HepG2 (cell line): ENCODE measurements around the gene SMC1B. TPM values are rescaled to one million over a fixed set of nuclear protein-coding genes. Genes with fewer than 3 reads are reported as not detected.

Experiments
- ATAC-seq: fragments of 200-7000 bp; cut with Tn5 transposase; 3 replicates; pipeline ENCODE4 v1.9.1; 2020; ENCODE audit warnings: mild to moderate bottlenecking, moderate library complexity
- BruUV-seq: library from RNA; stranded (reverse); fragments of 400-500 nt; replicated peaks from 2 replicates; lab custom pipeline; 2021; lab: Mats Ljungman, UMichigan
- CTCF ChIA-PET: fragments of 300-600 bp; formaldehyde crosslinking; extraction: SDS; loops from one replicate; lab custom pipeline; 2021; ENCODE audit warnings: low total read pairs, inconsistent platforms, low intra/inter-chr PET ratio; lab: Yijun Ruan, JAX
- POLR2A ChIA-PET: fragments of 350-600 bp; sonication (Branson Sonifier 250); formaldehyde crosslinking; loops from one replicate; lab custom pipeline; 2020; ENCODE audit warnings: antibody characterized with exemption, inconsistent platforms; lab: Yijun Ruan, JAX
- DNase-seq: peaks from one replicate; pipeline ENCODE4 v3.0.0-alpha.2; 2015; ENCODE audit warnings: low spot score
- FAIRE-seq: peaks from 3 replicates; lab custom pipeline; 2011; peaks lifted over from hg19 to GRCh38; lab: Jason Lieb, UNC
- H2AFZ ChIP-seq: one replicate; pipeline ENCODE4 v1.6.1; 2011; ENCODE audit warnings: low read length, inconsistent platforms
- H3K27ac ChIP-seq: fragments of 300-600 bp; 3 replicates; pipeline ENCODE4 v1.8.0; 2011; ENCODE audit warnings: mixed run types, mild to moderate bottlenecking, mixed read lengths, low read length, inconsistent platforms; ENCODE audit not compliant: insufficient read depth; ENCODE audit errors: extremely low read length
- H3K27me3 ChIP-seq, 2 experiments: fragments of 200-600 bp in 1 of 2; 2 replicates in 1 of 2; 3 replicates in 1 of 2; pipeline versions ENCODE4 v1.6.0 to v1.8.0; 2011; ENCODE audit warnings: low read length in 2 of 2, mild to moderate bottlenecking in 2 of 2, moderate library complexity in 2 of 2, inconsistent platforms in 1 of 2; ENCODE audit not compliant: insufficient read depth in 2 of 2, control insufficient read depth in 1 of 2
- H3K36me3 ChIP-seq, 2 experiments: fragments of 200-600 bp in 1 of 2; replicated peaks in 1 of 2; 2 replicates in 1 of 2; 3 replicates in 1 of 2; pipeline versions ENCODE4 v1.5.1 to v1.8.0; 2011; ENCODE audit warnings: low read length in 2 of 2, inconsistent platforms in 1 of 2; ENCODE audit not compliant: insufficient read depth in 2 of 2, control insufficient read depth in 1 of 2
- H3K4me1 ChIP-seq: 2 replicates; pipeline ENCODE4 v1.5.1; 2012; ENCODE audit warnings: low read length, inconsistent platforms; ENCODE audit not compliant: insufficient read depth
- H3K4me2 ChIP-seq: 2 replicates; pipeline ENCODE4 v1.6.0; 2011; ENCODE audit warnings: low read depth, low read length, inconsistent platforms
- H3K4me3 ChIP-seq, 3 experiments: fragments of 200-600 bp in 1 of 3; sonication (generic), shearing (Covaris generic) in 1 of 3; replicated peaks in 1 of 3; 2 replicates each; pipeline ENCODE4 v1.5.1; 2011 to 2016; ENCODE audit warnings: low read length in 3 of 3, inconsistent platforms in 2 of 3, low read depth in 2 of 3, mild to moderate bottlenecking in 2 of 3, control low read depth in 1 of 3, mixed read lengths in 1 of 3; ENCODE audit not compliant: insufficient read depth in 1 of 3
- H3K79me2 ChIP-seq: one replicate; pipeline ENCODE4 v1.6.1; 2011; ENCODE audit warnings: low read length, inconsistent platforms; ENCODE audit not compliant: insufficient read depth
- H3K9ac ChIP-seq: 2 replicates; pipeline ENCODE4 v1.6.0; 2011; ENCODE audit warnings: mild to moderate bottlenecking, low read depth, low read length, inconsistent platforms; ENCODE audit not compliant: insufficient read depth
- H3K9me3 ChIP-seq: 2 replicates; pipeline ENCODE4 v1.5.1; 2012; ENCODE audit warnings: mild to moderate bottlenecking, low read length
- H4K20me1 ChIP-seq: 2 replicates; pipeline ENCODE4 v1.6.0; 2011; ENCODE audit warnings: inconsistent platforms, mild to moderate bottlenecking, low read length, moderate library complexity; ENCODE audit not compliant: insufficient read depth
- AKNA ChIP-seq: sonication (generic); formaldehyde crosslinking; IDR thresholded peaks from 2 replicates; pipeline ENCODE4 v1.4.0; 2020; ENCODE audit warnings: missing genetic modification reagents, borderline replicate concordance
- ATF7 ChIP-seq, 2 experiments: fragments of 450-650 bp in 1 of 2; sonication (generic) in 1 of 2; formaldehyde crosslinking in 1 of 2; IDR thresholded peaks; 2 replicates each; pipeline versions ENCODE4 v1.4.0 to v1.6.1; 2016 to 2020; ENCODE audit warnings: antibody characterized with exemption in 1 of 2, mild to moderate bottlenecking in 1 of 2, missing genetic modification reagents in 1 of 2
- MED13 ChIP-seq: sonication (generic); formaldehyde crosslinking; IDR thresholded peaks from 2 replicates; pipeline ENCODE4 v1.5.0; 2020; ENCODE audit warnings: missing genetic modification reagents
- MXD4 ChIP-seq: IDR thresholded peaks from 2 replicates; pipeline ENCODE4 v1.6.1; 2016; ENCODE audit warnings: mild to moderate bottlenecking, missing biosample characterization, missing genetic modification reagents
- NFATC3 ChIP-seq: sonication (generic); formaldehyde crosslinking; IDR thresholded peaks from 2 replicates; pipeline ENCODE4 v1.5.1; 2020; ENCODE audit warnings: mild to moderate bottlenecking, missing genetic modification reagents
- NFE2L1 ChIP-seq: sonication (generic); formaldehyde crosslinking; IDR thresholded peaks from 2 replicates; pipeline ENCODE4 v1.4.0; 2020; ENCODE audit warnings: missing genetic modification reagents, mild to moderate bottlenecking, borderline replicate concordance
- PRMT3 ChIP-seq: sonication (generic); formaldehyde crosslinking; IDR thresholded peaks from 2 replicates; pipeline ENCODE4 v1.8.1; 2022; ENCODE audit warnings: low read depth, mild to moderate bottlenecking, moderate library complexity, missing genetic modification reagents, borderline replicate concordance
- TP53 ChIP-seq: sonication (generic); formaldehyde crosslinking; conservative IDR thresholded peaks from 2 replicates; pipeline ENCODE4 v1.4.0; 2020; ENCODE audit warnings: missing genetic modification reagents
- ZNF17 ChIP-seq: sonication (generic); formaldehyde crosslinking; IDR thresholded peaks from 2 replicates; pipeline ENCODE4 v1.5.0; 2020; ENCODE audit warnings: mild to moderate bottlenecking, missing genetic modification reagents
- ZNF513 ChIP-seq: sonication (generic); formaldehyde crosslinking; conservative IDR thresholded peaks from 2 replicates; pipeline ENCODE4 v1.5.0; 2020; ENCODE audit warnings: missing genetic modification reagents
- WGBS: methylation state at CpG from one replicate; pipeline ENCODE4 v1.1.6; 2017; ENCODE audit warnings: low lambda C conversion rate; 5-methylcytosine and 5-hydroxymethylcytosine counted together
- in situ Hi-C: cut with HindIII; loops from 2 replicates; pipeline ENCODE4 v1.10.0; 2017; ENCODE audit warnings: low pct_unique_long_range_greater_than_20kb; ENCODE audit not compliant: extremely low pct_ligation_motif_present
- intact Hi-C: fragments of 100-400 bp; cut with micrococcal nuclease; formaldehyde crosslinking; loops from one replicate; pipeline ENCODE4 v1.10.0; 2022; ENCODE audit not compliant: unreplicated experiment
- polyA plus RNA-seq, 8 experiments: library from polyadenylated mRNA; depleted of rRNA in 3 of 8; stranded (reverse) in 7 of 8; unstranded in 1 of 8; fragments of >200 nt; fragmentation: Illumina TruSeq in 4 of 8; extraction: Trizol in 4 of 8; gene quantifications; 2 replicates each; pipeline versions ENCODE4 v1.2.1 to v1.2.3, GENCODE V29; 2011 to 2016; ENCODE audit warnings: low read depth in 4 of 8, missing spikeins in 1 of 8, mixed read lengths in 1 of 8; ENCODE audit not compliant: insufficient read depth in 1 of 8
- total RNA-seq, 5 experiments: library from RNA; depleted of rRNA; stranded (reverse); fragments of >200 nt; fragmentation: Illumina TruSeq; extraction: Trizol; gene quantifications; 2 replicates each; pipeline ENCODE4 v1.2.3, GENCODE V29; 2016; ENCODE audit warnings: low read depth in 1 of 5

Gene SMC1B
- total and polyA plus RNA-seq, 2 of the 13 experiments (the other 11 are each of a cell fraction or from before 2014, with no cell fraction given) = not detected

- POLR2A ChIA-PET = no interaction called here
- WGBS = 96% methylated on average over 3 of the region's 3 CpGs
Observed at GRCh38 chr22:45349916-45350315, 63.5 kb downstream of the SMC1B start.

More at GRCh38 chr22:45349916-45350315, 63.5 kb downstream of the SMC1B start:
- H2AFZ ChIP-seq = no peak overlapping the region
- in situ Hi-C loops = no loop called here
- H3K4me2 ChIP-seq = no peak overlapping the region
- H3K4me1 ChIP-seq = no peaks in the 10 kb centered on the region
- no peak for FAIRE-seq
- H3K36me3 ChIP-seq = no peaks in the 10 kb centered on the region
- no peak overlapping the region for H3K4me3 ChIP-seq
- no peak overlapping the region for H3K9ac ChIP-seq
- H4K20me1 ChIP-seq = no peaks in the 10 kb centered on the region
- intact Hi-C loops = no loop called here
- no peak for DNase-seq
- BruUV-seq = no TSS peak
- H3K27ac ChIP-seq = no peak overlapping the region
- no peaks in the 10 kb centered on the region for H3K79me2 ChIP-seq
- H3K27me3 ChIP-seq = no peaks in the 10 kb centered on the region
- no peaks in the 10 kb centered on the region for H3K9me3 ChIP-seq
- no peak for ATAC-seq
- TF ChIP-seq NFE2L1 (CRISPR knock-in tag) (no peak), TP53 (CRISPR knock-in tag) (no peak), ZNF513 (CRISPR knock-in tag) (no peak), NFATC3 (no peak), PRMT3 (CRISPR knock-in tag) (no peak), AKNA (no peak), MXD4 (CRISPR knock-in tag) (no peak), ZNF17 (CRISPR knock-in tag) (no peak), ATF7 (IDR thresholded peaks at IDR 0.05) (no peak), ATF7 (CRISPR knock-in tag; IDR thresholded peaks at IDR 0.05) (no peak), MED13 (CRISPR knock-in tag) (no peak)
- CTCF ChIA-PET = interaction anchor here (0.6 kb wide), 1 partner anchor 31 kb away, joined by 3 read pairs; no protein-coding TSS in a partner anchor
